HG03159 (cell line): ENCODE measurements around the gene EPHB2.
A peak's percentile ranks its signal among the peaks of the same experiment; 100 is the strongest.

Experiments
- ATAC-seq: cut with Tn5 transposase; IDR thresholded peaks from one replicate; pipeline ENCODE4 v1.9.1; 2021; ENCODE audit warnings: mild to moderate bottlenecking, moderate library complexity; ENCODE audit not compliant: unreplicated experiment

EPHB2 gene

DNA sequence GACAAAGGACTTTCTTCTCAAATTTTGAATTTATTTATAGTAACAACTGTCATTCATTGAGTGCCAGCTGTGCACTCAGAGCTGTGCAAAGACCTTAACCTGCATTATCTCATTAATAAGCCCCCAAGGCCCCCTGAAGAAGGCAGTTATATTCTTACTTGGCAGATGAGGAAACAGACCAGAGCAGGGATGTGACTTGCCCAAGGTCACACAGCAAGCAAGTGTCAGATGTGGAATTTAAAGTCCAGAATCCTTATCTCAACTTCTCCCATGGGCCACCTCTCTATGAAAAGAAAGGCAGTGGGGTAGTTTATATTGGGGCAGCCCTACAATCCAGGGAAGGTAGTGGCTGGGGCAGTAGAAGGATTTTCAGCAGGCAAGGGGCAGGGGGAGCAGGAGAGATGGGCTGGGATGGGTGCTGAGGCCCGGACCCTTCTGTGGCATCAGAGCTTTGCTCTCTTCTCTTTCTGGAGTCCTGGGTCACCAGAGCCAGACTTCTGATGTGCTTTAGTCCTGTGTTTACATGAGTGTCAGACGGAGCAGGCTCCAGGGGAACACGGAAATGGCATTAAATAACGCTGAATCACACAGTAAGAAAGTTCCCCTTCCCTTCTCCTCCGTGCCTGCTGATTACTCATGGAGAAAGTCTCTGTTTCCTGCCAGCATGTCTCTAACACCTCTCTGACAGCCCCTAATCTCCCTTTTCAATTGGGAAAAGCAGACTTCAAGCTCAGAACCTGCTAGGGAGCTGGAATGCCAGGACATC lies 39.5 kb downstream of the EPHB2 start:
- ATAC-seq = no peak

DNA sequence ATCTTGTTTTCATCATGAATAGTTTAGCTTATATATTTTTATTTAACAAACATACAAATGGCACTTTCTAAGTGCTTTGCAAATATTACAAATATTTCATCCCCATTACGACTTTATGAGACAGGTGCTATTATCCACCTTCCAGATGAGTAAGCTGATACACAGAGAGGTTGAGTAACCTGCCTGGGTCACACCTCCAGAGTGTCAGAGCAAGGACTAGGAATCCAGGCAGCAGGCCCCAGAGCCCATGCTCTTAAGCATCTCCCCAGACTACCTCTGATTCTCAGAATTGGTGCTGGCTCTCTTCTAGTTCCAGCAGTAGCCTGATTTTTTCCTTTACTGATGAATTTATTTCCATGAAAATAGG lies 40.0 kb downstream of the EPHB2 start:
- no peak for ATAC-seq

DNA sequence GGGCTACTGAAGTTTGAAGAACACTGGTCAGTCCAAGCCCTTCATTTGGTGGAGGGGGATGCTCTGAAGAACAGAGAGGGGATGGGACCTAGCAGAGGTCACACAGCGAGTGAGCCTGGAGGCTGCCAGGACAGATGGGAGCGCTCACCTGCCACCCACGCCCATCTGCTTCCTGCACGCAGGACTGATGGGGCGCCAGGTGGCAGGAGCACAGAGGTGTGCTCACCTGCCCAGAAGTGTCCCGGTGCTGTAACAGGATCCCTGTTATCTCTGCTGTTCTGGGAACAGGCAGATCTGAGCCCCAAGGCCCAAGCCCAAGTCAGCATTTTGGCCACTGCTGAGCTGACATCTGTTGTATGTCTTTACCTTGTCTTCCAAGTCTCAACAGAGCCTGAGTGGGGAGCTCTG lies 40.5 kb downstream of the EPHB2 start:
- no peak for ATAC-seq

DNA sequence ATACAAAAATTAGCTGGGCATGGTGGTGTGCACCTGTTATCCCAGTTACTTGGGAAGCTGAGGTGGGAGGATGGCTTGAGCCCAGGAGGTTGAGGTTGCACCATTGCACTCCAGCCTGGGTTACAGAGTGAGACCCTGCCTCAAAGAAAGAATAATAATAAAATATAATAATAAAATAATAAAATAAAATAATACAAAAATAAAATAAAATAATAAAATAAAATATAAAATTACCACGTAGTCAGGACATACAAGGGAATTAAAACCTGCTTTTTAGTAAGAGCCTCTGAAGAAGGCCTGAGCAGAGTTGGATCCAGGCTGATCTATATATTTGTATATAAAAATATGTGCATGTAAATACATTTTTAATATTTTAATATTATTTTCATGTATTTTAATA lies 41.7 kb downstream of the EPHB2 start:
- no peak for ATAC-seq

DNA sequence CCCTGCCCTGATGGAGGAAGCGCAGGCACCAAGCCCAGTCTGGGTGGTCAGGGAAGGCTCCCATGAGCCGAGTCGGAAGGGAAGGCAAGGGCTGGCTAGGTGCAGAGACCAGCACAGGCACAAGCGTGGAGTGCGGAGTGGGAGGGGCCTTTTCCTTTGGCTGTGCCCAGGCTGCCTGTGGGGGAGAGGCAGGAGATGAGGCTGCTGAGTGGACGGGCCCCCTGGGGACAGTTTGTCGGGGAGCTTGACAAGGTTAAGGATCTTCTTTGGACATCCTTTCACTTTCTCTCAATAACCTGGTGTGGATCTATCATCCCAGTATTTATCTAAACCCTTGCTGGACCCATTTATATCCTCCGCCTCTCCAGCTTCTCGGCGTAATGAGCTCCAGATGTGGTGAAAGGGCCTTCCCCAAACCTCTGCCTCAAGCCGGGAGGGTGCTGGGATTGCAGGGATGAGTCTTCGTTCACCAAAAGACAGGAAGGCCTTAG lies 42.9 kb downstream of the EPHB2 start:
- ATAC-seq = no peak

DNA sequence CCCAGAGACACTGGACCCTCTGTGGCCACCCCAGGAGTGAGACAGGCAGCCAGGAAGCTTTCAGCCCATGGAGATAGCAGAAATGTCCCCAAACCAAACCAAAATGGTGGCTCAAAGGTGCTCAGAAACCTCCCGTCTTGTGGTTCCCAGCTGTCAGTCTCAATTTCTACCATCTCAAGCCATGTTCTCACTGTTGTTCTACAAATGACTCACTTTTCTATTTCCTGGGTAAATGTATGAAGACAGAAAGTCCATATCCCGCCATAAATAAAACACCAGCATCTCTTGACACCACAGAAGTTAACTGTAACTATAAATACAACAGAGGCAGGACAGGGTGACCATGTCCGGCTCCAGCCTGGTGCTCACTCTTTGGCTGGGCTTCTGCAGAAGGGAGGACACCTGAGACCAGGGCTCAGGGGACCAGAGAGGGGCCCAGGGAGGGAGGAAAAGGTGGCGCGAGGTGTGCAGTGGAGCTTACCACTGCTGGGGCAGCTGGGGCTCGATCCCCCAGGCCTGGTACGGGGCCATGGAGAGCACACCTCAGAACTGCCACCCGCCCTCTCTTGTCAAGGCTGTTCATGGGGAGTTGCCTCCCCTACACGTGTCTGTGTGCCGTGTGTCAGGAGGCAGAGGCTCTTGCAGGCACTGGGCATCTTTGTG lies 43.6 kb downstream of the EPHB2 start:
- ATAC-seq = peak; percentile 54

DNA sequence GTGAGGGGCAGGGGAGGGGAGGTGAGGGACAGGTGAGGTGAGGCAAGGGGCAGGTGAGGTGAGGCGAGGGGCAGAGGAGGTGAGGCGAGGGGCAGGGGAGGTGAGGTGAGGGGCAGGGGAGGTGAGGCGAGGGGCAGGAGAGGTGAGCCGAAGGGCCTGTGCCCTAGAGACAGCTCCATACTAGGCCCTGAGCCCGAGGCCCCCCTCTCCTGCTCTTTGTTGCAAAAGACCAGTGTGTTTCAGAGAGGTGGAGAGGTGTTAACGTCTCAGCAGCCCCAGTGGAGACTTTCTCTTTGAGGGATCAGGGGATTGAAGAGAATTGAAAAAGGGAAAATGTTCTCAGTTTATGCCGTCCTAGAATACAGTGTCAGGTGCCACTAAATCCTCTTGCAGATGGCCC lies 44.2 kb downstream of the EPHB2 start:
- ATAC-seq = no peak

DNA sequence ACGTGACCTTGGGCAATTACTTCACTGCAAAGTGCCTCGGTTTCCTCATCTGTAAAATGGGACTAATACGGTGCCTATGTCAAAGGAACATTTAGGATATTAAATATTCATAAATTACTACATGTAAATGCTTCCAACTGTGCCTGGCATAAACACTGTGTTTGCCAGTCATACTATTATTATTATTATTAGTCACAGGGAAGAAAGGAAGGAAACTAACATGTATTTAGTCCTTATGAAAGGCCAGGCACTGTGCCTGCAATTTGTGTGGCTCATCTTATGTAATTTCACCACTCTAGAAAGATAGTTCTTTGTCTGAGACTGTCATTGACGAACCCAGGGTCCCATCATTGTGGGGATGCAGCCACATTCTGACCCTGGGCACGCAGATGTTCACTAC lies 45.0 kb downstream of the EPHB2 start:
- no peak for ATAC-seq

DNA sequence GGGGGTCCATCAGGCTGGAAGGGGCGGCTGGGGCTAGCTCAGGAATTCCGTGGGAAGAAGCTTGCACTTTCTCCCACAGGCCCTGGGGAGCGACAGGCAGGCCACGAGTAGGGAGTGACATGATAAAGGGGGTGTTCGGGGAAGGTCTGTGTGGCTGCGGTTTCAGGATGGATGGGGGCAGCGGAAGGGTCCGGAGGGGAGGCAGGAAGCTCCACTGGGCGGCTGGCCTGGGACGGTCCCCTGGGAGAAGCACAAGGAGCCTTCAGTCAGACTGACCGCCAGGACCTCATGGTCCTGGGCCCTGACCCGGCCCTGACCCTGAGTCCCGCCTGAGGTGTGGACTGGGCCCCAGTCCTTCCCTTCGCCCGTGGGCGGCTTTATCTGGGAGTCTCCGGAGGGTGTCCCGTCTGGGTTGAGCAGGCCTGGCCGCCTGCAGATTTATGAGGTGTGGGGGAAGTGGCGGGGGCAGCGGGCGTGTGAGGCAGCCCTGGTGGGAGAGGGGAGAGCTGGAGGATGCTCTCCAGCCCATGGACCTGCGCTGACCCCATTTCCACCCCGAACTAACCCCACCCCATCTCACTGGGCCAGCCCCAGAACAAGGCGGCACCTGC lies 45.6 kb downstream of the EPHB2 start:
- no peak for ATAC-seq

DNA sequence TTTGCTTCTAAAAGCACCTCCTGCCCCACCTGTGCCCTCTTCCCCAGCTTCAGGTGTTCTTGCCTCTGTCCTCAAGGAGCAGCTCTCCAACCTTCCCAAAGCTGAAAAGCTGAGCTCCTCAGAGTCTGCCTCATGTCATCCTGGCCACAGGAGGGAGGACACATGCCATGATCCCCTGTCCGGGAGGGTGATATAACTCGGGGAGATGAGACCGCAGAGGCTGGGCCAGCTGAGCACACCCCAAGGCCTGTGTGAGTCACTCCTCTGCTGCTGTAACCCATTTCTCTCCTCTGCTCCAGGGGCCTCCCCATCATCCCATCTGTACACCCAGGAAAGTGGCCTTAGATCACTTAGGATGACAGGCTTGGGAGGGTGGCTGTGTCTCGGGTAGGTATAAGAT lies 49.8 kb downstream of the EPHB2 start:
- ATAC-seq = no peak

DNA sequence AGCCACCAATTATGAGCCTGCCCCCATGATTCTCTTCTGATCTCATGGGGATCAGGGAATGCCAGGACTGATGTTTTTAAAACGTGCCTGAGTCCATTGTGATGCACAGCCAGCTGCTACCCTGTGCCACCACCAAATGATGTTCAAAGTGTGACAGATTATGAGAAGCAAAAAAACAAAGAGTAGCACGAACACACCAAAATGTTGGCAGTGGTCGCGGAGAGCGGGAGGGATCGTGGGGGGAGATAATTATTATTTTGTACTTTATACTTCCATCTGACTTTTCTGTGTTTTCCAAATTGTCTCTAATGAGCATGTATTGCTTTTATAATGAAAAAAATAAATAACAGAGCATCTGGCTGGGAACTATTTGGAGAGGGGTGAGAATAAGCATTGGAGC lies 50.5 kb downstream of the EPHB2 start:
- no peak for ATAC-seq

DNA sequence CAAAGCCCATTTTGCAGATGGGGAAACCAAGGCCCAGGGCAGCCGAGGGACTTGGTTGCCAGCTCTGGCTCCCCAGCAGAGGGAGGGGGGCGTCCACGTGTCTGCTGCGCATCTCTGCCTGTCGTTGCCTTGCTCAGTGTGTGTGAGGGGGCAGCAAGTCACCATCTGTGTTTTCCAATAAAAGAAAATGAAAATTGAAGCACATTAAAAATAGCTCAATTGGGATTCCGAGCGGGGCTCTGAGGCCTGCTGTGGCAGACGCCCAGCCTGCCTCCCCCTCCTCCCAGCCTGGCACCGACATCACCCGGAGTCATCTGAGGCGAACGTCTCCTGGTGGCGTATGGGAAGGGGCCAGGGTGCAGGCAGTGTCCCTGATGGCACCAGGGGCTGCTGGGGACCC lies 51.2 kb downstream of the EPHB2 start:
- no peak for ATAC-seq

DNA sequence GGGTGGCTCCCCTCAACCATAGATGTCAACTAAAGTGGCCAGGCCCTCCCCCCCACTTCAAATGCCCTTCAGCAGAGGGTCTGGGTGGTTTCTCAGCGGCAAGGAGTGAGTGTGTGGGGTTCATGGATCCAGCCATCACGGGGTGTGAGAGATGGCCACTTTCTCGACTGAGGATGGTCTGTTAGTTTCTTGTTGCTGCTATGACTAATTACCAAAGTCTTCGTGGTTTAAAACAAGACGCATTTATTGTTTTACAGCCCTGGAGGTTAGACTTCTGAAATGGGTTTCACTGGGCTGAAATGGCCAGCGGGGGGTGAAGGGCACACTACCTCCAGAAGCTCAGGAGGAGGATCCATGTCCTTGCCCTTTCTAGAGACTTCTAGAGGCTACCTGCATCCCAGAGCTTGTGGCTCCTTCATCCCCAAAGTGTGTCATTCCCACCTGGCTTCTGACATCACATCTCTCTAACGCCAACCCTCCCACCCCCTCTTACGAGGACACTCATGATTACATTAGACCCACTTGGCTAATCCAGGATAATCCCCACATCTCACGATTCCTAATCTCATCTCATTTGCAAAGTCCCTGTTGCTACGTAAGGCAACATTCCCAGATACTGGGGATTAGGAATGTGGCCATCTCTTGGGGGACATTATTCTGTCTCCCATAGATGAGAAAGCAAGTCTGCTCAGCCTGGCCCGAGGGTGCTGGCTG lies 53.0 kb downstream of the EPHB2 start:
- no peak for ATAC-seq

DNA sequence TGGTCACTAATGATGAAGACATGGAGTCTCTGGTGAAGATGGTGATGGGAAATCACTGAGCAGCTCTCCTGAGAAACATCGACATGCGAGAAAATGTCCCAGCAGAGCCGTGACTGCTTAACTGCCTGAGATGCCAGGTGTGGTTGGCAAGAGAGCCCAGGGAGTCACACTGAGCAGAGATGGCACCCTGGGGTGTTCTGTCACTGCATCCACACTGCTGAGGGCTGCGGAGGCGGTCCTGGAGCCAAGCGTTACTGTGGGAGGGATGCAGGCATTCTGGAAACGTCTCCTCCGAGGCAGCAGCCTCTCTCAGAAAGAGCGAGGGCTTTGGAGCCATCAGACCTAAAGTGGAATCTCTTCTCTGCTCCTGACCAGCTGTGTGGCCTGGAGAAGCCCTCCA lies 57.2 kb downstream of the EPHB2 start:
- no peak for ATAC-seq

DNA sequence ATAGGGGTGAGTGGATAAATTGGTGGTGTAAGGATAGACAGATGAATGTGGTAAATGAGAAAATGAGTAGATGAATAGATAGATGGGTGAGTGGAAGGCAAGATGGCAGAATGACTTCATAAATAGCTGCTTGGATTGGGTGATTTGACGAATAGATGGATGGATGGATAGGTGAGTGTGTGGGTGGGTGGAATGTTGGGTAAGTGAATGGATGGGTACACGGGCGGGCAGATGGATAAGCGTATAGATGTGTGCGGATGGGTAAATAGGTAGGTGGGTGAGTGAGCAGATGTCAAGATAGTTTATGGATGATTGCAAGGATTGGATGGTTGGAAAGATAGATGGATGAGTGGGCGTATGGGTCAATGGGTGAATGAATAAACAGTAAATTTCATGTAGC lies 59.3 kb downstream of the EPHB2 start:
- no peak for ATAC-seq

DNA sequence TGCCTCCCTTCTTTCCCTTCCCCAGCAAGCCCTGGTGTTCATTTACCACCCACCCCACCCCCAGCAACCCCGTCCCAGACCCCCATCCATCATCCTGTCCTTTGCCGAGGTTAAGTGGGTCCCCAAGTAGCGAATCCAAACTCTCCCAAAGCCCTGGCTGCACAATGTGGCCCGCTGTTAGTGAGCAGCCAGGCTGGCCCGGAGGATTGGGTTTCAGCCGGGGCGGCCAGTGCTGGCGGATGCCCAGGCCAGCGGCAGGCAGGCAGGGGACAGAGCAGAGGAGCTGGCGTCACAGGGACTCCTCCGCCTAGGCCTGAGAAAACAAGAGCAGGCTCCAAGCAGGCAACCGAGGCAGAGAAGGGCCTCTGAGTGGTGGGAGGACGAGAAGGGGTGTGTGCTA lies 61.4 kb downstream of the EPHB2 start:
- ATAC-seq = no peak

DNA sequence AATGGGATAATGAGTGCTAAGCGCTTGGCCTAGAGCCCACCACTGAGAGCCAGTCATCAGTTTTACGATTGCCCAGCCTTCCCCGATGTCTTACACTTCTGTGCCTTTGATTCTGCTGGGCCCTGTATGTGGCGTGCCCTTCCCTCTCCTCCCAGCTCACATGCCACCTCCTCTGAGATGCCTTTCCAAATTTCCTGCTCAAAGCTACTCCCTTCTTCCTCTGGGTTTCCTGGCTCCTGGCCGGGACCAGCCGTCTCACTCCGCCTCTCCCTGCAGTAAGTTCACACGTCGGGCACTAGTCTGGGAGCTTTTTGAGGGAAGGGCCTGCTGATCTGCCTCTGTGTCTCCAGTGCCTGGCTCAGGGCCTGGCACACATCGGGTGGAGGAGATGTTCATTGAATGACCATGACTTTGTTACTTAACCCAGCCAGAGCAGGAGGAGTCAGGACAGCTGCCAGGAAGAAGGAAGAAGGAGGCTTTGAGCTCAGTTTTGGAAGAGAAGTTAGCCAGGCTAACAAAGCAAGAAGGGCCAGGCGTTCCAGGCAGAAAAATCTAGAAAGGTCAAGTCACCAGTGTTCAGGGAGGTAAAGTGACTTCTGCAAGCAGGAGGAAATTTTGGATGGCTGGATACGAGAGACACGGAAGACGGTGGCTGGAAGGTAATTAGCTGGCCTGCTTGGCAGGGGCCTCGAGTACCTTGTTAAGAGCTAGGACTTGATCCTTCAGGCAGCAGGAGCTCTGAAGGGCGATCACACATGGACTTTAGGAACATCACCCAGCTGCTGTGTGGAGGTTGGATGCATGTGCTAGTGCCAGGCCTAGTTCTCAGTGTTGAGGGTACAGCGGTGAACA lies 63.6 kb downstream of the EPHB2 start:
- no peak for ATAC-seq

DNA sequence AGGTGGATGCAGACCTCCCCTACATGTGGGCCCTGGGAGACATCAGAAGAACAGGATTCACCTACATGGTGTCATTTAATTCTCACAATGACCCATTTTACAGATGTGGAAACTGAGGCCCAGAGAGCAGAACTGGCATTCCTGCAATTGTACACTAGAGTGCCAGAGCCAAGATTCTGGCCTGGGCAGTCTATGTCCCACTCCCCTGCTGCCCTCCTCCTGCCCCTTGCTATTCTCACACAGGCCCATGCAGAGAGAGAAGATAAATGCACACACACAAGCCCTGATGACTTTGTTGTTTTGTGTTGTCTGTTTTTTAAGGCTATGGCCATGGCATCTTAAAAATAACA lies 64.2 kb downstream of the EPHB2 start:
- no peak for ATAC-seq

DNA sequence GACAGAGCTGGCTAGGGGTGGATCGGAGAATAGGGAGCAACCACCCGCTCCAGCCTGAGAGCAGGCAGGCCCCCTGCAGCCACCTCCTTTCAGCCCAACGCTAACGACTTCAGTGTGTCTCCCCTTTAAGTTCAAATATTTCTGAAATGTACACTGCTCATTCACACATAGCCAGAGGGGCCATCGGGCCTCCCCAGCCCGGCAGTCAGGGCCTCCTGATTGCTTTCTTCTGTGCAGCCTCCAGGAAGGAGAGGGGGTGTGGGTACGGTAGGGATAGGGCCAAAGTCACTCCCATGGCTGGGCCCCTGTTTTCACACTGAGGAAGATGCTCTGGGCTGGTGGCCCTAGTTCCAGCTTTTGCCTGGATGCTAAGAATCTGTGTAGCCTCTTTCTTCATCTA lies 64.8 kb downstream of the EPHB2 start:
- ATAC-seq = no peak

DNA sequence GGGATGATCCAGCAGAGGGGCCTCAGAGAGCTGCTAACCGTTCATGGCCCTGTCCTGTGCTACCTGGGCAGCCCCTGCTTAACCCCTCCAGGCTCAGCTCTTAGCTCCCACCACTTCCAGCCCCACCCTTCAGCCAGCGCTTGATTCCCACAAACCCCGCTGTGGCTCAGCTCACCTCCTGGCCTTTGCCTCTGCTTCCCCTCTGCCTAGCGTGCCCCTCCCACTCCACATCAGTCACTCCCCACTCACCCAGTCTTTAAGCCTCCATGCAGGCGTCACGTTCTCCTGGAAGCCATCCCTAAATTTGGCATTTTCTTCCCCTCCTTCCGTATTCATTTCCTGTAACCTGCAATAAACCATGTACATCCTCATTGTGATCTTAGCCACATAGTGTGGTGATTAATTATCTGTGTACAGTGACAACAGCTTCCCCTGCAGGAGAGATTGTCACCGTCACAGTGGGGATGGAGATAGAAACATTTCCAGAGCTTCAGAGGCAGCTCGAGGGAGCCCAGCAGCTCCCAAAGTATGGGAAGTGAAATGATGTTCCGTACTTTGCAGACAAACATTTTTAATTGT lies 65.5 kb downstream of the EPHB2 start:
- ATAC-seq = no peak
